BLaER1 treated with 17β-estradiol and CSF1 and Interleukin-3, amounts not matched to agents 10 nM and 100 nM (cell line): ENCODE results near the gene AGAP1.
A peak's percentile ranks its signal among the peaks of the same experiment; 100 is the strongest.

ENCODE experiments used
- H3K27ac ChIP-seq, 11 experiments: shearing (Covaris generic); formaldehyde crosslinking; 2 replicates each; pipeline ENCODE4 v1.8.1; 2022
- H3K27me3 ChIP-seq, 11 experiments: shearing (Covaris generic); formaldehyde crosslinking; 2 replicates each; pipeline ENCODE4 v1.8.1; 2022
- H3K36me3 ChIP-seq, 11 experiments: shearing (Covaris generic); formaldehyde crosslinking; 2 replicates each; pipeline ENCODE4 v1.8.1; 2022
- H3K4me1 ChIP-seq, 10 experiments: shearing (Covaris generic); formaldehyde crosslinking; 2 replicates each; pipeline ENCODE4 v1.8.1; 2022
- H3K4me2 ChIP-seq, 11 experiments: shearing (Covaris generic); formaldehyde crosslinking; 2 replicates each; pipeline ENCODE4 v1.8.1; 2022
- H3K4me3 ChIP-seq, 10 experiments: shearing (Covaris generic); formaldehyde crosslinking; 2 replicates each; pipeline ENCODE4 v1.8.1; 2022
- H3K9ac ChIP-seq, 11 experiments: shearing (Covaris generic); formaldehyde crosslinking; 2 replicates each; pipeline ENCODE4 v1.8.1; 2022
- H3K9me3 ChIP-seq, 11 experiments: shearing (Covaris generic); formaldehyde crosslinking; replicated peaks in 1 of 11; 2 replicates each; pipeline ENCODE4 v1.8.1; 2022
- H4K20me1 ChIP-seq, 11 experiments: shearing (Covaris generic); formaldehyde crosslinking; 2 replicates each; pipeline ENCODE4 v1.8.1; 2022
- Cebpa-rat ChIP-seq, 11 experiments: shearing (Covaris generic); IDR thresholded peaks; 2 replicates each; pipeline ENCODE4 v1.8.1; 2022

The AGAP1 gene

GRCh38 chr2:235734168-235734567, 240.3 kb downstream of the AGAP1 start:
- H3K27me3 ChIP-seq, result no peaks in the 10 kb centered on the region
- H3K36me3 ChIP-seq, result peaks cover 0 to 55% (median 14%) of the 10 kb centered on the region in 11 experiments; a peak in 11 of 22 replicates
- peaks cover 20 to 35% (median 29%) of the 10 kb centered on the region in 10 experiments for H3K4me1 ChIP-seq
- H3K9ac ChIP-seq, result no peak overlapping the region
- TF ChIP-seq Cebpa-rat (IDR thresholded peaks at IDR 0.05), result no peak
- H3K9me3 ChIP-seq, result no peaks in the 10 kb centered on the region
- H3K27ac ChIP-seq, result no peak overlapping the region
- no peak overlapping the region for H3K4me2 ChIP-seq
- H4K20me1 ChIP-seq, result peaks cover 0 to 17% (median 1%) of the 10 kb centered on the region in 11 experiments; a peak in 9 of 22 replicates
- no peak overlapping the region for H3K4me3 ChIP-seq

GRCh38 chr2:235734688-235735231, 240.9 kb downstream of the AGAP1 start:
- H3K27ac ChIP-seq, result no peak overlapping the region
- TF ChIP-seq Cebpa-rat (IDR thresholded peaks at IDR 0.05), result no peak
- peaks cover 0 to 23% (median 6%) of the 10 kb centered on the region in 11 experiments; a peak in 9 of 22 replicates for H4K20me1 ChIP-seq
- H3K4me3 ChIP-seq, result no peak overlapping the region
- peaks cover 0 to 49% (median 14%) of the 10 kb centered on the region in 11 experiments; a peak in 11 of 22 replicates for H3K36me3 ChIP-seq
- peaks cover 21 to 41% (median 31%) of the 10 kb centered on the region in 10 experiments for H3K4me1 ChIP-seq
- no peak overlapping the region for H3K9ac ChIP-seq
- H3K4me2 ChIP-seq, result no peak overlapping the region
- H3K9me3 ChIP-seq, result no peaks in the 10 kb centered on the region
- H3K27me3 ChIP-seq, result no peaks in the 10 kb centered on the region

- Histone ChIP-seq H3K27ac (no peak overlapping the region), H3K4me3 (no peak overlapping the region), H3K4me2 (no peak overlapping the region), H3K4me1 (peaks cover 7 to 43% (median 32%) of the 10 kb centered on the region in 10 experiments), H3K9ac (no peak overlapping the region), H3K27me3 (no peaks in the 10 kb centered on the region), H3K36me3 (peaks cover 0 to 46% (median 20%) of the 10 kb centered on the region in 11 experiments; a peak in 13 of 22 replicates), H4K20me1 (peaks cover 0 to 32% (median 7%) of the 10 kb centered on the region in 11 experiments; a peak in 10 of 22 replicates), H3K9me3 (no peaks in the 10 kb centered on the region)
- TF ChIP-seq Cebpa-rat (IDR thresholded peaks at IDR 0.05), result no peak
These were observed 243.6 kb downstream of the AGAP1 start for GRCh38 chr2:235737396-235737795.

- TF ChIP-seq Cebpa-rat (IDR thresholded peaks at IDR 0.05), result no peak
- Histone ChIP-seq H3K36me3 (peaks cover 0 to 50% (median 23%) of the 10 kb centered on the region in 11 experiments; a peak in 13 of 22 replicates), H3K4me3 (no peak overlapping the region), H3K9me3 (no peaks in the 10 kb centered on the region), H4K20me1 (peaks cover 0 to 32% (median 7%) of the 10 kb centered on the region in 11 experiments; a peak in 10 of 22 replicates), H3K27ac (no peak overlapping the region), H3K9ac (no peak overlapping the region), H3K4me1 (peaks cover 3 to 41% (median 29%) of the 10 kb centered on the region in 10 experiments), H3K4me2 (no peak overlapping the region), H3K27me3 (no peaks in the 10 kb centered on the region)
These were observed 244.0 kb downstream of the AGAP1 start for GRCh38 chr2:235737840-235738239.

GRCh38 chr2:235739704-235740415, 246.0 kb downstream of the AGAP1 start:
- no peak for TF ChIP-seq Cebpa-rat (IDR thresholded peaks at IDR 0.05)
- Histone ChIP-seq H3K36me3 (peaks cover 0 to 56% (median 33%) of the 10 kb centered on the region in 11 experiments; a peak in 14 of 22 replicates), H4K20me1 (peaks cover 0 to 32% (median 7%) of the 10 kb centered on the region in 11 experiments; a peak in 10 of 22 replicates), H3K4me2 (peak overlapping the region in 9 of 11 experiments; percentile 14 to 59 (median 50); a peak in 14 of 22 replicates), H3K4me3 (no peak overlapping the region), H3K27me3 (no peaks in the 10 kb centered on the region), H3K9me3 (no peaks in the 10 kb centered on the region), H3K9ac (peak overlapping the region in 3 of 11 experiments; percentile 15 to 35 (median 33); a peak in 5 of 22 replicates), H3K27ac (peak overlapping the region in 3 of 11 experiments; percentile 8 to 14 (median 13); a peak in 2 of 22 replicates), H3K4me1 (peaks cover 0 to 37% (median 28%) of the 10 kb centered on the region in 10 experiments; a peak in 14 of 20 replicates)

- H4K20me1 ChIP-seq, result peaks cover 0 to 32% (median 7%) of the 10 kb centered on the region in 11 experiments; a peak in 11 of 22 replicates
- peaks cover 0 to 56% (median 28%) of the 10 kb centered on the region in 11 experiments; a peak in 15 of 22 replicates for H3K36me3 ChIP-seq
- no peak for TF ChIP-seq Cebpa-rat (IDR thresholded peaks at IDR 0.05)
- no peak overlapping the region for H3K9ac ChIP-seq
- no peak overlapping the region for H3K27ac ChIP-seq
- H3K4me2 ChIP-seq, result peak overlapping the region in 5 of 11 experiments; percentile 2 to 56 (median 40); a peak in 7 of 22 replicates
- H3K9me3 ChIP-seq, result no peaks in the 10 kb centered on the region
- H3K4me3 ChIP-seq, result no peak overlapping the region
- H3K27me3 ChIP-seq, result no peaks in the 10 kb centered on the region
- H3K4me1 ChIP-seq, result peaks cover 0 to 44% (median 31%) of the 10 kb centered on the region in 10 experiments; a peak in 14 of 20 replicates
These were observed 247.0 kb downstream of the AGAP1 start for GRCh38 chr2:235740821-235741220.

GRCh38 chr2:235744161-235744560, 250.3 kb downstream of the AGAP1 start:
- Histone ChIP-seq H3K4me3 (no peak overlapping the region), H3K9me3 (no peaks in the 10 kb centered on the region), H3K27me3 (no peaks in the 10 kb centered on the region), H3K4me1 (peaks cover 0 to 52% (median 33%) of the 10 kb centered on the region in 10 experiments; a peak in 14 of 20 replicates), H3K9ac (no peak overlapping the region), H3K4me2 (no peak overlapping the region), H4K20me1 (peaks cover 0 to 21% (median 7%) of the 10 kb centered on the region in 11 experiments; a peak in 10 of 22 replicates), H3K36me3 (peaks cover 0 to 61% (median 43%) of the 10 kb centered on the region in 11 experiments; a peak in 16 of 22 replicates), H3K27ac (no peak overlapping the region)
- TF ChIP-seq Cebpa-rat (IDR thresholded peaks at IDR 0.05), result no peak

GRCh38 chr2:235745597-235745996, 251.8 kb downstream of the AGAP1 start:
- Histone ChIP-seq H3K27ac (no peak overlapping the region), H3K27me3 (no peaks in the 10 kb centered on the region), H4K20me1 (peaks cover 0 to 6% (median 0%) of the 10 kb centered on the region in 11 experiments; a peak in 7 of 22 replicates), H3K9ac (peak overlapping the region in 1 of 11 experiments; percentile 18; a peak in 1 of 22 replicates), H3K4me3 (no peak overlapping the region), H3K9me3 (no peaks in the 10 kb centered on the region), H3K4me2 (peak overlapping the region in 3 of 11 experiments; percentile 15 to 37 (median 30); a peak in 3 of 22 replicates), H3K4me1 (peaks cover 0 to 40% (median 20%) of the 10 kb centered on the region in 10 experiments; a peak in 11 of 20 replicates), H3K36me3 (peaks cover 0 to 73% (median 48%) of the 10 kb centered on the region in 11 experiments; a peak in 18 of 22 replicates)
- TF ChIP-seq Cebpa-rat (IDR thresholded peaks at IDR 0.05), result no peak
